GM23248 (cell line): ENCODE results near the gene SELENOI. TPM values are rescaled to one million over a fixed set of nuclear protein-coding genes. Genes with fewer than 3 reads are reported as not detected.
"Not testable (repeated sequence)": the region's sequence is repeated elsewhere in the genome, so short reads cannot be mapped to it uniquely, and the experiment has no call there.

ENCODE experiments used
- DNase-seq: peaks from one replicate; pipeline ENCODE4 v3.0.0-alpha.2; 2015
- H2AFZ ChIP-seq: fragments of 200-600 bp; sonication (generic); 2 replicates; pipeline ENCODE4 v1.6.1; 2016; ENCODE audit warnings: antibody characterized with exemption
- H3F3A ChIP-seq: fragments of 200-600 bp; sonication (generic); 2 replicates; pipeline ENCODE4 v1.6.1; 2016; ENCODE audit warnings: mild to moderate bottlenecking, antibody characterized with exemption, mixed run types; ENCODE audit not compliant: insufficient read depth
- H3K27ac ChIP-seq: fragments of 200-600 bp; sonication (generic); 2 replicates; pipeline ENCODE4 v1.5.1; 2016; ENCODE audit warnings: mild to moderate bottlenecking
- H3K27me3 ChIP-seq: fragments of 200-600 bp; sonication (generic); replicated peaks from 2 replicates; pipeline ENCODE4 v1.6.1; 2016; ENCODE audit warnings: mild to moderate bottlenecking; ENCODE audit not compliant: insufficient read depth
- H3K36me3 ChIP-seq: fragments of 200-600 bp; sonication (generic); 2 replicates; pipeline ENCODE4 v1.6.1; 2016; ENCODE audit warnings: low read depth, mild to moderate bottlenecking
- H3K4me1 ChIP-seq: fragments of 200-600 bp; sonication (generic); 2 replicates; pipeline ENCODE4 v1.6.1; 2016; ENCODE audit warnings: mild to moderate bottlenecking; ENCODE audit not compliant: insufficient read depth
- H3K4me2 ChIP-seq: fragments of 200-600 bp; sonication (generic); one replicate; pipeline ENCODE4 v1.6.1; 2016; ENCODE audit warnings: mild to moderate bottlenecking; ENCODE audit not compliant: unreplicated experiment
- H3K4me3 ChIP-seq: fragments of 200-600 bp; sonication (generic); 2 replicates; pipeline ENCODE4 v1.5.1; 2016; ENCODE audit warnings: mild to moderate bottlenecking
- H3K79me2 ChIP-seq: fragments of 200-600 bp; sonication (generic); 2 replicates; pipeline ENCODE4 v1.6.1; 2016; ENCODE audit warnings: mild to moderate bottlenecking; ENCODE audit not compliant: insufficient read depth
- H3K9ac ChIP-seq: fragments of 200-600 bp; sonication (generic); 2 replicates; pipeline ENCODE4 v1.6.1; 2016; ENCODE audit warnings: mild to moderate bottlenecking
- H3K9me2 ChIP-seq: fragments of 200-600 bp; sonication (generic); 2 replicates; pipeline ENCODE4 v1.6.1; 2016; ENCODE audit warnings: mixed run types, mild to moderate bottlenecking, moderate library complexity; ENCODE audit not compliant: insufficient read depth
- H3K9me3 ChIP-seq: fragments of 200-600 bp; sonication (generic); one replicate; pipeline ENCODE4 v1.6.1; 2017; ENCODE audit warnings: low read depth
- H4K20me1 ChIP-seq: fragments of 200-600 bp; sonication (generic); 2 replicates; pipeline ENCODE4 v1.6.0; 2016; ENCODE audit not compliant: insufficient read depth
- EZH2 ChIP-seq: fragments of 200-600 bp; sonication (generic); IDR thresholded peaks from 2 replicates; pipeline ENCODE4 v1.6.1; 2018; ENCODE audit warnings: antibody characterized with exemption, mild to moderate bottlenecking; ENCODE audit not compliant: insufficient read depth, poor library complexity, severe bottlenecking
- EZH2phosphoT487 ChIP-seq: fragments of 200-600 bp; sonication (generic); IDR thresholded peaks from 2 replicates; pipeline ENCODE4 v1.6.1; 2018; ENCODE audit warnings: antibody characterized with exemption, moderate library complexity, mild to moderate bottlenecking, low read depth; ENCODE audit not compliant: insufficient read depth
- WGBS, 2 experiments: methylation state at CpG; one replicate each; pipeline ENCODE4 v1.1.6; 2015 to 2017; ENCODE audit warnings: low lambda C conversion rate in 2 of 2, low coverage in 1 of 2; ENCODE audit errors: missing lambda C conversion rate in 2 of 2; 5-methylcytosine and 5-hydroxymethylcytosine counted together
- in situ Hi-C: fragments of 300-500 bp; cut with MboI; formaldehyde crosslinking; loops from 2 replicates; pipeline ENCODE4 v1.15.0; 2020
- polyA plus RNA-seq: library from polyadenylated mRNA; unstranded; fragments of >200 nt; fragmentation: Nextera tagmentation; extraction: Ambion mirVana; gene quantifications from 2 replicates; pipeline ENCODE4 v1.2.1, GENCODE V29; 2016
- total RNA-seq: library from RNA; depleted of rRNA; stranded (reverse); fragments of >200 nt; shearing (Covaris generic); gene quantifications from 2 replicates; pipeline ENCODE4 v1.2.3, GENCODE V29; 2014

SELENOI gene
- total and polyA plus RNA-seq, 2 experiments from 2014 or later = 3.6 to 19.8 TPM

DNA sequence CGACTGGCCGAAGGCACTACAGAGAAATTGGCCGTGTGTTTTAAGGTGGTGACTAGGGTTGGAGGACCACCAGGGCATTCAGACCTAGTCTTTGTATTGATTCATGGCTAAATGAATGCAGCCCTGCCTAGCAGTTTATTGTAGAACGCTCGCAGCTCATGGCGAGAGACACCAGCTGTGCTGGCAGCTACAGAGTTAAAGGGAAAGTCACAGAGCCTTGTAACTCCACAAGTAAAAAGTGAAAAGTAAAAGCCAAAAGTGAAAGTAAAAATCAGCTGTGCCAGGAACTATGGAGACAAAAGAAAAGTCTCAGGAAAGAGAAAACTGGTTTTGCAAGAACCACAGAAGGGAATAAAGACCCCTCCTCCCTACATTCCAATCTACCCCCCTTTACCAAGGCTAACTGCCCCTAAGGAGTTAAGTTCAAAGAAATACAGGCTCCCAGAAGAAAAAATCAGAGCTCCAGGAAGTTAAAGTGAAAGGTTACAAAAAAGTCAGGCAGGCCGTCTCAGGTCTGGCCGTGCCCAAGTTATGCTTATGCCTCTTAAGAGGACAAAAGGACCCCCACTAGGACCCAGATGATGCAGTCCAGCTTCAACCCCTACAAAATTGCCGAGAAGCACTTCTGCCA lies 46.4 kb upstream of the SELENOI start:
- no peak for TF ChIP-seq EZH2phosphoT487
- in situ Hi-C loops = no loop called here
- peak overlapping the region; percentile 99 for H2AFZ ChIP-seq
- H3K4me2 ChIP-seq = peak overlapping the region; percentile 93
- no peaks in the 10 kb centered on the region for H3K9me3 ChIP-seq
- no peaks in the 10 kb centered on the region for H3K36me3 ChIP-seq
- H3K27me3 ChIP-seq = no peaks in the 10 kb centered on the region
- peak overlapping the region; percentile 85 for H3K9ac ChIP-seq
- DNase-seq = peak; percentile 75
- WGBS, 2 experiments = 2% methylated on average over 9 of the region's 9 CpGs
- peak overlapping the region; percentile 81 for H3K27ac ChIP-seq
- peak overlapping the region; percentile 82 for H3K4me3 ChIP-seq
- peaks cover 11% of the 10 kb centered on the region for H3F3A ChIP-seq
- H3K79me2 ChIP-seq = no peaks in the 10 kb centered on the region
- H3K4me1 ChIP-seq = peaks cover 14% of the 10 kb centered on the region
- no peaks in the 10 kb centered on the region for H3K9me2 ChIP-seq
- H4K20me1 ChIP-seq = no peaks in the 10 kb centered on the region

DNA sequence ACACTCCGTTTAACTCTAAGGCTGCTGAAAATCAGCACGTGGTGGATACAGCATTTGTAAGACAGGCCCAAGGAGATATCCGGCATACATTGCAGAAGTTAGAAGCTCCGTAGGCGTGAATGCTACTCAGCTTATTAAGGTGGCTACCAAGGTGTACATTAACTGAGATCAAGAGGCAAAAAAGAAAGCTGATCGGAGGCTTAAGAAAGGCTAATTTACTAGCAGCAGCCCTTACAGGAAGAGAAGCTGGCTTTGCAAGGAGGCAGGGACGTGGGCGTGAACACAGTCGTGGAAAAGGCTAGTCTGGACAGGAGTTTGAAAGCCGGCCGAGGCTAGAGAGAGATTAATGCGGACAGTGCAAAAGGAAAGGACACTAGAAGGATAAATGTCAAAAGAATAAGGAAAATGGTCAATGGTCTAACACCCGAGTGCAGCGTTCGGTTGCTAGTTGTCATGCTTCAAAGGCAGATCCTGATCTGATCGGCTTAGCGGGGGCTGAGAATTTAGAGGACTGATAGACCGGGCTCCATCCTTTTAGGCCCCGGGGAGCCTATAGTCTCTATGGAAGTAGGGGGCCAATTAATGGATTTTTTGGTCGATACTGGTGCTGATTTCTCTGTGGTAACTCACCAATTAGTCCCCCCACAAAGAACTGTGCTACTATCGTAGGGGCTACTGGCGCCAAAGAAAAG lies 45.6 kb upstream of the SELENOI start:
- in situ Hi-C loops = no loop called here
- no peaks in the 10 kb centered on the region for H3K9me3 ChIP-seq
- peak overlapping the region; percentile 93 for H3K4me2 ChIP-seq
- no peaks in the 10 kb centered on the region for H3K27me3 ChIP-seq
- H3K4me1 ChIP-seq = peaks cover 14% of the 10 kb centered on the region
- H2AFZ ChIP-seq = peak overlapping the region; percentile 99
- H3K9me2 ChIP-seq = no peaks in the 10 kb centered on the region
- H3K36me3 ChIP-seq = no peaks in the 10 kb centered on the region
- H3K9ac ChIP-seq = peak overlapping the region; percentile 85
- peaks cover 11% of the 10 kb centered on the region for H3F3A ChIP-seq
- no peaks in the 10 kb centered on the region for H3K79me2 ChIP-seq
- H3K4me3 ChIP-seq = peak overlapping the region; percentile 82
- no peak for TF ChIP-seq EZH2phosphoT487
- WGBS, 2 experiments = 32% methylated on average over 22 of the region's 22 CpGs
- no peaks in the 10 kb centered on the region for H4K20me1 ChIP-seq
- H3K27ac ChIP-seq = peak overlapping the region; percentile 81
- peak; percentile 75 for DNase-seq

GRCh38 chr2:26302846-26303245 lies 43.1 kb upstream of the SELENOI start:
- peak; percentile 20 for DNase-seq
- TF ChIP-seq EZH2 = no peak
- no peak for TF ChIP-seq EZH2phosphoT487
- Histone ChIP-seq H3K9me3 (no peaks in the 10 kb centered on the region), H3K4me2 (no peak overlapping the region), H3K27me3 (no peaks in the 10 kb centered on the region), H3K27ac (no peak overlapping the region), H3K4me1 (peaks cover 14% of the 10 kb centered on the region), H3K9ac (no peak overlapping the region), H3K79me2 (no peaks in the 10 kb centered on the region), H3F3A (peaks cover 11% of the 10 kb centered on the region), H3K4me3 (no peak overlapping the region), H3K9me2 (no peaks in the 10 kb centered on the region), H2AFZ (no peak overlapping the region), H3K36me3 (no peaks in the 10 kb centered on the region), H4K20me1 (no peaks in the 10 kb centered on the region)
- WGBS, 2 experiments = 70% methylated on average over 6 of the region's 6 CpGs
- in situ Hi-C loops = no loop called here

GRCh38 chr2:26305094-26305493 lies 40.8 kb upstream of the SELENOI start:
- H3K79me2 ChIP-seq, H3K9me2 ChIP-seq, H2AFZ ChIP-seq, H3K9ac ChIP-seq, H3K4me1 ChIP-seq, H3F3A ChIP-seq, H3K4me2 ChIP-seq, H3K36me3 ChIP-seq, H4K20me1 ChIP-seq, H3K27me3 ChIP-seq, H3K27ac ChIP-seq, H3K9me3 ChIP-seq, DNase-seq, in situ Hi-C loops, H3K4me3 ChIP-seq: not testable (repeated sequence)
- WGBS, 2 experiments = 61 to 66% methylated on average over 7 of the region's 7 CpGs

GRCh38 chr2:26305540-26305939 lies 40.4 kb upstream of the SELENOI start:
- no peak for DNase-seq
- Histone ChIP-seq H3K9ac (no peak overlapping the region), H3K36me3 (no peaks in the 10 kb centered on the region), H3K9me3 (no peaks in the 10 kb centered on the region), H3F3A (no peaks in the 10 kb centered on the region), H3K79me2 (no peaks in the 10 kb centered on the region), H3K4me1 (peaks cover 2% of the 10 kb centered on the region), H3K27me3 (no peaks in the 10 kb centered on the region), H3K27ac (no peak overlapping the region), H3K9me2 (no peaks in the 10 kb centered on the region), H4K20me1 (no peaks in the 10 kb centered on the region), H3K4me3 (no peak overlapping the region), H2AFZ (no peak overlapping the region), H3K4me2 (no peak overlapping the region)
- TF ChIP-seq EZH2 = no peak
- TF ChIP-seq EZH2phosphoT487 = no peak
- WGBS, 2 experiments = 81 to 83% methylated on average over 6 of the region's 6 CpGs
- in situ Hi-C loops = no loop called here
